Right ventricle myocardium superior (tissue), 1 donor: ENCODE results near the gene CPSF4. TPM values are rescaled to one million over a fixed set of nuclear protein-coding genes. Genes with fewer than 3 reads are reported as not detected.
A peak's percentile ranks its signal among the peaks of the same experiment; 100 is the strongest.

Experiments used
- ATAC-seq: fragments of 200-7000 bp; cut with Tn5 transposase; one replicate; pipeline ENCODE4 v1.9.1; 2020; ENCODE audit warnings: mild to moderate bottlenecking; ENCODE audit not compliant: poor library complexity
- DNase-seq: peaks from one replicate; pipeline ENCODE4 v3.0.0-alpha.2; 2020
- intact Hi-C: fragments of 100-400 bp; cut with DNase I; formaldehyde crosslinking; loops from one replicate; pipeline ENCODE4 v1.11.2; 2022
- total RNA-seq: library from RNA; stranded (reverse); fragmentation: NEBNext Ultra II Directional; extraction: Animal tissue kit (Norgen Biotek cat#: 25700); gene quantifications from one replicate; pipeline ENCODE4 v1.2.1, GENCODE V29; 2021
- donor health status: DM: no; HTN: yes; CAD: no; lungs with severe emphysema.

Gene CPSF4
- total RNA-seq, 1 donor from 2014 or later: 19.9 TPM

DNA sequence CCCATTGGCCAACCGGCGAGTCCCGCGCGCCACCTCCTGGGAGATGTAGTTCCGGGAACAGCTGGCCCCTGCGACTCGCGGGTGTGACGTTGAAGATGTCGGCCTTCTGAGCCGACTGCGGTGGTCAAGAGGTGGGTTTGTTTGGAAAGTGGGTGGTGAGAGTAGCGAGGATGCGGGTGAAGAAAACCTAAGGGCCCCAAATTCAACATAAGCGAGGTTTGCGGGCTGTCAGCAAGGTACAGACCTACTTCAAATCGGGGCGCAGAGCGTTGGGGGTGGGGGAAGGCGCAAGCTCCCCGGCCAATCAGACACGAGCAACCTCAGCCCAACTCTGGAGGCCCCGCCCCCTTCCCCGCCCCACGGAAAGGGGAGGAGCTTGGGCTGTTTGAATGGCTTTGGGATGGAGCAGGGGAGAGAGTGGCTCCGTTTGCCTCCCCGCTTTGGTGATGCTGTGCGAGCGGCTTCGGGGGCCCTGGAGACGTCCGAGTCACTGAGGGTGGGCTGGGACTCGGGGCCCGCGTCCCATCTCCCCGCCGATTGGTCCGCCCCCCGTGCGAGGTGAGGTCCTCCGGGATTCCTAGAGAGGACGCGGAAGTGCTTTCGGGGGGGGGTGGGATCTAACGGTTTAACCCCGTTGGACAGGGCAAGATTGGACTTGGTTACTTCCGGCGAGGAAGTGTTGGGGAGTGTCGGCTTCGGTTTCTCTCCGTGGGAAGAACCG, 66.0 kb downstream of the CPSF4 start, which contains the start of gene ZKSCAN5:
TSS of gene ZKSCAN5 (plus strand) at position 60 of the 721 bp plus-strand sequence. CDS start 1,383 bp downstream, outside the sequence.
- DNase-seq (peak; percentile 99), ATAC-seq (peak; percentile 96)
- intact Hi-C loops: loop anchor here (10.0 kb wide), 1 partner anchor 50 kb away; the partner anchor contains the start of genes FAM200A and ZNF655

DNA sequence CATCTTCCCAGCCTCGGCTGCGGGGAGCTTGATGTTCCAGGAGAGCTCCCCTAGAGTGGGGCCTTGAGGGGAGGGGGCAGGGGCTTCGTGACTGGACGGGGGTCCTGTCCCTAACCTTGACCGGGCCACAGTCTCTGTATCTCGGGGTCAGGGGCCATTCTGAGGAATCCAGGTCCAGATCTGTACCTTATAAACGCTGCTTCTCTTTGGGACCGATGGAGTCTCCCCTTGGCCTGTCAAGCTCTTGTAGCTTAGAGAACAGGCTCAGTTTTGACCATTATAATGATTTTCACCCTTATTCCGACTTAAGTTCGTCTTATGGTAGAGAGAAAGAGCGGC, 66.5 kb downstream of the CPSF4 start:
- intact Hi-C loops: loop anchor here (10.0 kb wide), 1 partner anchor 50 kb away; the partner anchor contains the start of genes FAM200A and ZNF655
- ATAC-seq: no peak
- DNase-seq: no peak

Other genes with a start within 250 kb of the CPSF4 start
- gene KPNA7, start 230.8 kb upstream of the CPSF4 start, total RNA-seq: not detected
- not detected for gene MYH16, start 166.1 kb upstream of the CPSF4 start, total RNA-seq
- 133 TPM for gene ARPC1A, start 113.0 kb upstream of the CPSF4 start, total RNA-seq
- 40.6 TPM for gene ARPC1B, start 64.2 kb upstream of the CPSF4 start, total RNA-seq
- 97.7 TPM for gene PDAP1, start 30.3 kb upstream of the CPSF4 start, total RNA-seq
- 31.5 TPM for gene BUD31, start 30.0 kb upstream of the CPSF4 start, total RNA-seq
- 3.0 TPM for gene PTCD1, start 145 bp upstream of the CPSF4 start, total RNA-seq
- gene ATP5MF, start 27.2 kb downstream of the CPSF4 start, total RNA-seq: 900 TPM
- gene ZNF789, start 33.9 kb downstream of the CPSF4 start, total RNA-seq: 3.4 TPM
- 15.8 TPM for gene ZNF394, start 61.3 kb downstream of the CPSF4 start, total RNA-seq
- 6.1 TPM for gene ZKSCAN5, start 65.7 kb downstream of the CPSF4 start, total RNA-seq
- gene FAM200A, start 113.2 kb downstream of the CPSF4 start, total RNA-seq: 6.5 TPM
- 24.0 TPM for gene ZNF655, start 119.7 kb downstream of the CPSF4 start, total RNA-seq
- gene TMEM225B, start 159.3 kb downstream of the CPSF4 start, total RNA-seq: not detected
- 6.9 TPM for gene ZSCAN25, start 178.0 kb downstream of the CPSF4 start, total RNA-seq
- gene CYP3A5, start 241.1 kb downstream of the CPSF4 start, total RNA-seq: not detected